ENCODE measurements around the gene UGT1A8.
A peak's percentile ranks its signal among the peaks of the same experiment; 100 is the strongest.

UGT1A8 gene

DNA sequence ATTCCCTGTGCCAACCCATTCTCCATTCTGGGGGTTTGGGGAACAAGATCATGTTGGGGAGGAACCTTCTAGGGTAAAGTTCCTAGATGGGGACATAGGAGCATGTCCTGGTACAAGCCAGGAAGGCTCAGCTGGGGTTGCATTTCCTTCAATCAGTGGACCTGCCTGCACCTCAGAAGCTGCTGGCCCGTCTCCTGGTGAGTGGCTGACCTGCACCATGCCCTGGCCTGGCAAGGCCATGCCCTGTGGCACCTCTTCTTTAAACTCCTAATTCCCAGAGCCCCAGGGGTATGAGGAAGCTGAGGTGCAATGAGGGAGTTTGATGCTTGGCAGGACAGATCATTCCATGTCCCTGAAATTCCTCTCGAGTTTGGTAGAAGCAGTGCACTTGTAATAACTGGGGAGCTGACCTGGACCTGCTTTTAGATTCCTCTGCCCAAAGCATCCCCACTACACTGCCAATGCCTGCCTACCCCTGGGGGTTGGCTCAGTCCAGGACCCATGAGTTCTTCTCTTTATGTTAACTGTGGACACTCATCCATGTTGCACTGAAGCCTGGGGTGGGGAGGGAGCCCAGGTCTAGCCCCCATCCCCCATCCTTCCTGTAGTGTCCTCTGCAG, 186.0 kb downstream of the UGT1A8 start:
- DNase-seq, result no peak

DNA sequence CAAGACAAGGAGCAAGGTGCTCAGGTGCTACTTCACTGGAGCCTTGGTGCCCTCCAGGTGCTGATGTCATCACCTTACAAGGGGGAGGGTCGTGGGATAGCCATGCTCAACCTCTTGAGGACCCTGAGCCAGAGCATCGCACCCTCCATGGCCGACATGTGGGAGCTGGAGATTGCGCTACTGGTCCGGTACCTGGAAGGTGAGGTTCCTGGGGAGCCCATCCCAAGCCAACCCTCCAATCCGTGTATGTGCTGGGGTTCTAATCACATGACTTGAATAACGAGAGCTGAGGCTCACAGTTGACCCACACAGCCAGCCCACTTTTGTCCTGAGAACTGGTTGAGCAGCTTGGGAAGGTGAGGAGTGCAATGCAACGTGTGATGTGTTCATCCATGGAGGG, 186.6 kb downstream of the UGT1A8 start:
- no peak for DNase-seq

DNA sequence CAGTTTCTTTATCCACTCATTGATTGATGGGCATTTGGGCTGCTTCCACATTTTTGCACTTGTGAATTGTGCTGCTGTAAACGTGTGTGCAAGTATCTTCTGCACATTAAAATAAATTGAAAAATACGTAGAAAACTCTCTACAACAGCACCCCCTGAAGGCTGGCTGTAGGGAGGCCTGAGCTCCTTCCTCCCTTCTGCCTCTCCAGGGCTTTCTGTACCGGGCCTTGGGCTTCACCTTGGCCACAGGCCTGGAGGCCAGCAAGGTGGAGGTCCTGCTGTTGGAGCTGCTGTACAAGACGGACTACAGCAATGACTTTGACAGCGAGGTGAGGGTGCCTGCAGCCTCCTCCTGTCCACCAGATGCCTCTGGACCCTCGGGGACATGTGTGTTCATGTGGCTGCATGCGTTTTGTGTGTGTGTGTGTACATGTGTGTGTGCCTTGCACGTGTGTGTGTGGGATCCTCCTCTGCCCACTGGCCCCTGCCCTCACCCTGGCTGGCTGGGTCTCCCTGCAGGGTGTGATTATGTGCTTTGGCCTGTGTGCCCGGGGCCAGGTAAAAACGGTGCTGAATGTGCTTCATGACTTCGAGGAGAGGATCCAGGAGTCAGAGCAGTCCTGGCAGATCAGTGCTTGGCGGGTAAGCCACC, 189.9 kb downstream of the UGT1A8 start:
- DNase-seq, result no peak

DNA sequence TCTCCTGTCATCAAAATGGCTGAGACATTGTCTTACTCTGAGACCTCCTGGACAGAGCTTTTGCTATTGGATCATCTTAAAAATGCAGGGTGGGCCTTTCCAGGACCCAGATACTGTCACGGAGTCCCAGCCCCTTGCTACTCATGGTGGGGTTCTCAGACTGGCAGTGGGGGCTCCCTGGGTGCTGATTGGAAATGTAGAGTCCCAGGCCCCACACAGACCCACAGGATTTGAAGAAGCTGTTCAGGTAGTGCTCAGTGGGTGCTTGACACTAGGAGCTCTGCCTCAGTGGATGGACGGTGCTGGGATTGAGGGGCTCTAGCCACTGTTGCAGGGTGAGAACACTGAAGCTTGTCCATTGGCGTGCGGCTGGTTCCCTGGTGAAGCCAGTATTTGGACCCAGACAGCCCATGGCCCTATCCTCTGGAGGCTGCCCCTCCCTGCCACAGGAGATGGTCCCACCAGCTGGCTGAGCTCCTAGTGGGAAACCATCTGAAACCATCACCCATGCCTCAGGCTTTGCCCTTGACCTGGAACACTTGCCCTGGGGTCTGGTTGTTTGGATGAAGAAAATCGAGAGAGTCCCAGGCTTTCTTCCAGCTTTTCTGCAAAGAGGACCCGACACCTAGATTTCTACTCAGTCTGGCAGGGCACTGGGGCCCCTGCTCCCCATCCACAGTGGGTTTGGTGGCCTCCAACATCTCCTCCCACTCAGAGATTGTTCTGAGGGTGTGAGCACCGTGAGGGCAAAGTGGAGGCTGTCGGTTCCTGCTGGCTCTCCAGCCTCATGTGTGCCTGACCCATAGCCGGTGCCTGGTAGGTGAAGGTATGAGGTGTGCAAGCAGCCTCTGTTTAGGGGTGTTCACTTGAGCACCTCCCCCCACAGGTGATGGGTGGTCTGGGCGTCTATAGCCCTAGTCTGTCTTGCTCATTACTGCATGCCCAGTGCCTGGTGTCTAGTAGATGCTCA, 190.8 kb downstream of the UGT1A8 start:
- DNase-seq, result no peak

DNA sequence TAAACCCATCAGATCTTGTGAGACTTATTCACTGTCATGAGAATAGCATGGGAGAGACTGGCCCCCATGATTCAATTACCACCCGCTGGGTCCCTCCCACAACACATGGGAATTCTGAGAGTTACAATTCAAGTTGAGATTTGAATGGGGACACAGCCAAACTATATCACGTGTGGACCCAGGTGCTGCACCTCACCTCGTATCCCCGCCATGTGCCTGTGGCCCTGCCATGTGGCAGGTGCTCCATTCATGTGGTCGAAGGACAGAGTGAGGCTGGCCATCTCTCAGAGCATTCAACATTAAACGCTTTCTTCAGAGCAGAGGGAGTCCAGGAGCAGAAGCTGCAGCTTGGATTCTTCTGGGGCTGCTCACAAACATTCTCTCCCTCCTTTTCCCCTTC, 193.0 kb downstream of the UGT1A8 start:
- DNase-seq, result no peak

DNA sequence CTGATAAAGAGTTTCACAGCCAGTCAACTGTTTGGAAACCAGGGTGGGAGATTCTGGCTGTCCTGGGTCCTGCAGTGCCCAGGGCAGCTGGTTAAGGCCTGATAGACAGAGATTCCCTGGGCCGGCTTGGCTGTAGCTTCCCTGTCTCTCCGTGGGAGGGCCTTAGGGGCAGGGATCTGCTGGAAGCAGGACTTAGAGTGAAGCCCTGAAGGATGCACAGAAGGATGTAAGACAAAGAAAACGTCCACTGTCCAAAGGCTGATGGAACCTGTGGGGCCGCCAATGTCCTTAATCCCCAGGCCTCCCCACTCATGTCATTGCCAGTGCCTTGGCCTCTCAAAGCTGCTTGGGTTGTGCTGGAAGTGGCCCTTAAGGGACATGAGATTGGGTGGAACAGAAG, 193.7 kb downstream of the UGT1A8 start:
- no peak for DNase-seq

DNA sequence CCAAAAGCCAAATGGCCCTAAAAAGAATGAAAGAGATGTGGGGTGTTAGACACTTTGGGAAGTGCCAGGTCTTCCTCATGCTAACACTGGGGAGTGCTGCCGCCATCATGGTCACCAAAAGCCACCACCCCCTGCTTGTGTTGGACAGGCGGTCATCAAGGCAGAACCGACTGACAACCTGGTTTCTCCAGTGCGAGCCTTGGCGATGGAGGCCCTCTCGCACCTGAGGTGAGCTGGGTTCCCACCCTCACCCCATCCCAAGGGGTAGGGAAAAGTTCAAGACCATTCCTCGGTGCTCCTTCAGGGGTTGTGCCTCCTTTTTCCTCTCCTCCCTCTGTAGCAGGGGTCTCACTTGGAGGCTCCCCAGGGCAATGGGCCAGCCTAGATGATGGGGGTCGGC, 194.3 kb downstream of the UGT1A8 start:
- no peak for DNase-seq

DNA sequence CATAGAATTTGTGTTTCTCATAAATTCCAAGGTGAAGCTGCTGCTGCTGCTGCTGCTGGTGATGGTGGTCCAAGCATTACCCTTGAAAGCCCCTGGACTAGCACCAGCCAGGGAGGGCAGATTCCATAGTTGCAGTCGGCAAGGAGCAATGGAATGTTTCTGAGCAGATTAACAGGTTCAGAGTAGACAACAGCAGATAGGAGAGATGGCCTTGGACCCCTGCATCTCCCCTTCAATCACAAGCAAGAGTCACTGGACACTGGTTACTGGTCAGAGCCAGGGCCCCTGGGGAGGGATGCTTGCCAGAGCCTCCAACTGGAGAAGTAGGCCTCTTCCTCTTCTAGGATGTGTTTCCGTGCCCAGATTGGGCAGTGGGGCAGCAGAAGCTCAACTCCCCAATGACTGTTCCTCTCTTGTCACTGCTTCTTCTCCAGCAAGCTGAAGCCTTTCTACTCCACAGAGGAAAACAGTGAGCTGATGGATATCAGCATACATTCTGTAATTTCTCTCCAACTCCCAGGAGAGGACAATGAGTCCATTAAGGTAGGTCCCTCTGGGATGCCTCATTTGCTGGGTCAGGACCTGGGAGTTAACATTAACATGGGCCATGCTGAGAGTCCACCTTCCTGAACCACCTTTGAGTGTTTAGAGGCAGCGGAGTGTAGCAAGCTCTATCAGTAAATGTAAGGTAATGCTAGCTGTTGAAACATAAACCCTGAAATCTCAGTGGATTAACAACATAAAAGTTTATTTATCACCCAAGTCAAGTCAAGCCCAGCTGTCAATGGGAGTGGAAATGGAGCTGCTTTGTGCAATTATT, 196.0 kb downstream of the UGT1A8 start:
- DNase-seq, result no peak

DNA sequence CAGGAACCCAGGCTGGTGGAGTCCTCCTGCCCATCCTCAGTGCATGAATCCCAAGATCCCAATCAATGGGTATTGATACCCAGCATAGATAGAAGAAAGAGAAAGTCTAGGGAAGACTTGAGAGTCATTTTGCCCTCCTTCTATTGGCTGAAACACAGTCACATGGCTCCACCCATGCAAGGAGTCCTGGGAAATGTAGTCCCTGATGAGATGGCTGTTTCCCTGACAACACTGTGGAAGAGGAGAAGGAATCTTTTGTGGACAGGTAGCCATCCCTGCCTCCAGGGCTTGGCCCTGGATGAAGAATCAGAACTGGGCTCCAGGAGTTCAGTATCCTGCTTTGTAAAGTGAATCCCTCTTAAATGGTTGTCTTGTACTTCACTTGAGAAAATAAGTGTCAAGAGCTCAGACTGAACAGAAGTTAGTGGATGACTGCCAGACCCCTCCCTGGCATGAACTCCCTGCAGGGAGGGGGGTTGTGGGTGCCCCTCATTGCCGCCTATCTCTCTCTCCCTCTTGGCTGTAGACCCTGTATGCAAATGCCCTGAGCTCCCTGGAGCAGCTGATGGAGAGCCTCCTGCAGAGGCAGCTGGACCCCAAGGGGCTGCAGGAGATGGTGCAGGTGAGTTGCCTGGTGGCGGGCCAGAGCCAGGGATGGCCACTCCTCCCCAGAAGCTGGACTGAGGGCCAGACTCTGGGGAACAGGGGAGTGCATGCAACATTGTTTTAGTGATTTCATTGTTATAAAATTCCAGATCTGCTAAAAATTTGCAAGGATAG, 196.8 kb downstream of the UGT1A8 start:
- no peak for DNase-seq

DNA sequence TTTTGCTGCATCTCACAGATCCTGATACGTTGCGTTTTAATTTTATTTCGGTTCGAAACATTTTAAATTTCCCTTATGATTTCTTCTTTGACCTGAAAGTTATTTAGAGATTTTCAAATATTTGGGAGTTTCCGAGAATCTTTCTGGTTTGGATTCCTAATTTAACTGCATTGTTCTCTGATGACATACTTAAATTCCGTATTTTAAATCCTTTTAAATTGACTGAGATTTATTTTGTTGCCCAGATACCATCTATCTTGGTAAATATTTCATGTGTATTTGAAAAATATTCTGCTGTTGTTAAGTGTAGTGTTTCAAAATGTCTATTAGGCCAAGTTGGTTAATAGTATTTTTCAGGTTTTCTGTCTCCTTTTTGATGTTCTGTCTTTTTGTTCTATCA, 198.4 kb downstream of the UGT1A8 start:
- DNase-seq, result no peak

DNA sequence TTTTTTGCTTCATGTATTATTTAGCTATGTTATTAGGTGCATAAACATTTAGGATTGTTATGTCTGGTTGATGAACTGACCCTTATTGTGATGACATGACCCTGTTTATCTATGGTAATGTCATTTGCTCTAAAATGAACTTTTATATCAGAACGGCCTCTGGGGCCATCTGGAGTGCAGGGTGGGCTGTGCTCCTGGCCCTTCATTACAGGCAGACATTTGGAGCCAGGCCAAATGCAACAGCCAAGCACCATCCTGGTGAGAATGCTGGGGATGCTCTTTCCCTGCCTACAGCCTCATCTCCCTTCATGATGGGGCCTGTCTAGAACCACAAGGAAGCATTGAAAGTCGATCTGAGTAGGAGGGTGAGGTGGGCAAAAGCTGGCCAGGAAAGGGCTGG, 198.9 kb downstream of the UGT1A8 start:
- DNase-seq, result peak in 1 of 2 experiments; percentile 28

DNA sequence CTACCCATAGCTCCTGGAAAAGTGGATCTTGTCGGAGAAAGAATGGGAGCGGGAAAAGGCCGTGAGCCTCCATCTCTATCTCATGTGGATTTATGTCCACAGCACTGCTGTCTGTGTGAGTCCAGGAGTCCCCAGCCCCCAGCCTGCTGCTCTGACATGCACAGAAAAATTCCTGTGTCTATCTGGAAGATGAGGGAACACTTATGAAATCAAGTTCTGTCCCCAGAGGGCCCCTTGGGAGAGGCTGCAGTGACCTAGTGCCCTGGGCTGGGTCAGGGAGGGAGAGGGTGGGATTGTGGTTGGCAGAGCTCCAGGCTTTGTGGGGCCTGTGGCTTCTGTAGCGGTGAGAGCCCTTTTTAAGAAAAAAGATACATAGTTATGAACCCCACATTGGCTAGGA, 199.3 kb downstream of the UGT1A8 start:
- no peak for DNase-seq

DNA sequence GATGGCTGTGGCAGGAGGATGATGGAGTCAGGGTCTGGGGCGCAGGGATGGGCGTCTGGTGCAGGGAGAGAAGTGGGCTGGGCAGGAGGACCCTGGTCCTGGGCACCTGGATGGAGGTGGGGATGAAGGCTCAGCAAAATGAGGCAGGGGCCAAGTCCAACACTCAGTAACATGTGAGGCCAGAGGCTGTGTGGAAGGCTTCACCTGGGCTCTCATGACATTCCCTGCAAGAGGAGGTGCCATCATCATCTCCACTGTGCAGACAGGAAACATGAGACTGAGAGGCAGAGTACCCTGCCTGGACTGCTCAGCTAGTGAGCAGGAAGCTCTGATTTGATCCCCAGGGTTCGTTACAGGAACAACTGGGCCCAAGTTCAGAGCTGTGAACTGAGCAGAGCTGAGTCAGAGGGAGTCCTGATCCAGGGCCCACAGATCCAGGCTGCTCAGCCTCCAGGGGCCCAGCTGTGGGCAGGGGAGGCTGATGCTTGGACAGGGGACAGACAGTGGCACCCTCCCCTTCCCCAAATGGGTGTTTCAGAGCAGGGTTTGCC, 200.0 kb downstream of the UGT1A8 start:
- no peak for DNase-seq

DNA sequence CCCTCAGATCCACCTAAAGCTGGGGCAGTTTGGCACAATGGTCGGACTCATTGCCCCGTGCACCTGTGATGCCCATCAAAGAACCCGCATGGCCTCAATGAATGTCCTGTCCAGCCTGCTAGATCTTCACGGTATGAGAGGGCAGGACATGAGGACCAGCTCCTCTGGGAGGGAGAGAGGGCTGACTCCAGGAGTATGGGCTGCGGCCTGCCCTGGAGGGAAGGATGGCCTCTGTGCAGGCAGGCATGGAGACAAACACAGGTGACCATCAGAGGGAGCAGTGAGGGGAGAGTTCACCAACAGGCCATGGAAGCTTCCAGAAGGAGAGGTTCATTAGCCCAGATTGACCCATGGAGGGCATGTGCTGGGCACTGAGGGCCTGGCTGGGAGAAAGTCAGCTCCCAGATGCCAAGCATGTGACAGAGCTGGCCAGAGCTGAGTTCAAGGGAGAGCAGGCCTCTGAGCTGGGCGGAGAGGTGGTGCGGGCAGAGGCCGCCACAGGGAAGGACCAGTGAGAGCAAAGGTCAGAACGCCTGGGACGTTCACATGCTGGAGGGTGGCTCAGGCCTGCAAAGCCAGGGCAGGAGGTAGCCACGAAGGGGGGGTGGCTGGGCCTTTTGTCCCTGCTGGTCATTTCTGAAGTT, 200.7 kb downstream of the UGT1A8 start:
- DNase-seq, result no peak

DNA sequence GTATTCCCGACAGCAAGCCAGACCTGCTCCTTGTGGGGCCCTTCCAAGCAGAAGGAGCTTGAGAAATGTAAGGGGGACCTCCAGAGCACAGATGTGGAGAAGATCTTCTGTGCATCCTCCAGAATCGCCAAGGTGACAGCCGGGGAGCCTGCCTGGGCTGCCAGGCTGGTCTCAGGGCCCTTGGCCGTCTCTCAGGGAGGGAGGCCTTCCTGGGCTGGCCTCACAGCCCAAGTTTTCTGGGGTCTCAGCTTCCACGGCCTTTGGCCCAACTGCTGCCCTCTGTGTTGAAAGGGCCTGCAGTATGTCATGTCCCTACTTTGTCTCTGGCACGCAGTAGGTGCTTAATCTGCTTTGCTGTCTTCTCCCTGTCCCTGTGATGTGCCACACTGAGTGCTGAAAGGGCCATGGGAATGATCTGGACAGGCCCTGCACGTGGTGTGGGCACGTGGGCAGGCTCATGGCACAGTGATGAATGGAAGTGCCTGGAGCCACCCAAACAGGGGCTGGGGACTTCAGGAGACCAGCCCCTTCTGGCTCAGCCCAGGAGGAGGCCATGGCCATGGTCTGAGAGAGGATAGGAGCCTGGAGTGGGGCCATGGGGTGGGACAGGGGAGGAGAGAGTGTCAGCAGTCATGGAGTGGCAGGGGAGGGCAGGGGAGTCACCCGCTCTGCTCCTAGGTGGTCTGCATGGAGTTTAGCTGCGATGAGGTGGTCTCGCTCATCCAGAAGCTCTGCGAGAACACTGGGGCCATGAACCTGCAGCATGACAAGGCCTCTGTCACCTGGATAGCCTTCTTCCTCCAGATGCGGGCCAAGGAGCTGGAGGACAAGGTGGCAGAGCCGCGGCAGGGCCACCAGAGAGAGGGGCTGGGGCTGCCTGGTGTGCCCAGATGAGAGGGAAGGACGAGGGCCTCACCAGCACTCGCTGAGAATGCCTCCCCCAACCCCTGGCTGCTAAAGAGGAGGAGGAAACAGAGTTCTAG, 201.5 kb downstream of the UGT1A8 start:
- no peak for DNase-seq

DNA sequence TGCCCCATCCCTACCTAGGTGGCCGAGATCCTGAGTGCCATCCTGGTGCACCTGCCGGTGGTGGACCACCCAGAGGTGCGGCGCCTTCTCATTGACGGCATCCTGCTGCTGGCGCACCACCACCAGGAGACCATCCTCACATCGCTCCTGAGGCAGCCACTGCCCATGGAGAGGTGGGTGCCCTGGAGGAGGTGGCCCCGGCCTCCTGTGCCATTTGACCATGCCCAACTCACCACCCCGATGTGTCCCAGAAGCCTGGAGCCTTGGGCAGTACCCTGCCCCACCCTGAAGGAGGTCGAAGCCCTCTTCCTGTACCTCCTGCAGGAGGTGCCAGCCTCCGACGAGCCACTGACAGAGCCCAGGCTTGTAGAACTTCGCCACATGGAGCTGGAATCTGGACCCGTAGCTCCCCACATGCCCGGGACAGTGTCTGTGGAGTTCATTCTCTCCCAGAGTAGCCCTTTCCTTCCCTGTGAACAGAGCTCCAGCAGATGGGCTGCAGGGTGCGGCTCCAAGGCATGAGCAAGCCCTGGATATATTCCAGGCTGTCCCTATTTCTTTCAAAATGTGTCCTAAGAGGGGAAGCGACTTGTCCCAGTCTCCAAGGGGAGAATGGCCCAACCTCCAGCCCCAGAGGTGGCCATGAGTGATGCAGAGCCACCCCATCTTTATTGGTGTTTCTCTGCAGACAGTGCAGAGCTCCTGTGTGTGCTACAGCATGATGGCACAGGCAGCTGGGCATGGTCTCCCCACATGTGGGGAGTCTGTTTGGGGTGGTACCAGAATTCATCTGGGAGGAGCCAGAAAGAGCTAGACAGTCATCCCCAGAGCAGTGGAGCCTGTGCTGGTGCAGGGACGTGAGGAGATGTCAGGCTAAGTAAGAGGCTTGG, 202.7 kb downstream of the UGT1A8 start:
- DNase-seq, result no peak

DNA sequence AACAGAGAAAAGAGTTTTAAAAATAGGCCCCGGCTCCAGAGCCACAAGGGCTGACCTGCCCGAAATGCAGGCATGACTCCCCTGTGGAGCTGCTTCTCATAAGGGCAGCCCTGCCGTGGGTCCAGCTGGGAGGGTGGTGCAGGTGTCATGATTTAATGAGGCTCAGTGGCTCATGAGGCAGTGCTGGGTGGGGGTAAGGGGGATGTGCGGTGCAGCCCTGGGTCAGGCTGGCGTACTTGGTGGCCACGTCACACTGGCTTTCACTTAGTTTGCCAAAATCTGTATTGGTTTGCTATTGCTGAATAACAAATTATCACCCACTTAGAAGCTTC, 203.3 kb downstream of the UGT1A8 start:
- no peak for DNase-seq

DNA sequence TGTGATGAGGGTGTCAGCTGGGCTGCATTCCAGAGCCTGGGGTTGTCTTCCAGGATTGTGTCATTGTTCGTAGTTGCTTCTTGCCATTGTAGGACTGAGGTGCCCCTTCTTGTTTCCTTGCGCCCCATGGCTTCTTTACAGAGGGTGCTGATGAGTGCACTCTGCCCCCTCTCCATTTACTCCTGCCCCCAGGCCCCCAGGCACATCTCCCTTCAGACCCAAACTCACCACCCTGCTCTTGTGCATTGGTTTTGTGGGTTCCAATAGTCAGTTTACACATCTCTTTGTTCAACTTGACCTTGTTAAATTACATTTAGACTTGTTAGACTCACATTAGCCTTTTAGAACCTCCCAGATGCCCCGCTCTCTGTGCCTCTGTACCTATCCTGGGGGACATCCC, 203.8 kb downstream of the UGT1A8 start:
- no peak for DNase-seq

DNA sequence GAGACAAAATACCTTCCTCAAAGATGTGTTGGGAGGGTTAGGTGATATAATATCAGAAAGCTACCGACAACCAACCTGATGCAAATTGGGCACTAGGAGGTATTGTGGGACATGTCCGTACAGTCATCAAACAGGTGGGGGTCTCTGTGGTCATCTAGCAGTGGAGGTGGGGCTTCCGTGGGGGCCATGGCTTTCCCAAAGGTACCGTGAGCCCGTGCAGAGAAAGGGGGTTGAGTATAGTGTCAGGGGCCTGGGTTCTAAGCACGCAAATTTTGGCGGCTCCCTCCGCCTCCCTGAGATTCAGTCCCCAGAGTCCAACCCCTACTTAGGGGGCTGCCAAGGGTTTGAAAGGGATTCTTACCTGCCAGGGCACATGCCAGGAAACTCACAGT, 204.3 kb downstream of the UGT1A8 start:
- no peak for DNase-seq

Data from NCI-H2081 (cell line).